Smooth muscle cell of the brain vasculature (primary cell): ENCODE results near the gene CLEC17A.
"Not testable (repeated sequence)": the region's sequence is repeated elsewhere in the genome, so short reads cannot be mapped to it uniquely, and the experiment has no call there.

Source experiments
- DNase-seq: peaks from one replicate; pipeline ENCODE4 v3.0.0-alpha.2; 2012; ENCODE audit warnings: low read depth, low spot score

The CLEC17A gene

GRCh38 chr19:14582894-14583340, at the start of gene CLEC17A:
CLEC17A (plus strand) TSS chr19:14583084; CDS start chr19:14583161, 77 bp downstream.
- DNase-seq: no peak

GRCh38 chr19:14533450-14533849, 49.4 kb upstream of the CLEC17A start:
- DNase-seq: no peak

GRCh38 chr19:14536926-14537692, 45.8 kb upstream of the CLEC17A start:
- DNase-seq: no peak

GRCh38 chr19:14540741-14541525, 42.0 kb upstream of the CLEC17A start:
- no peak for DNase-seq

- DNase-seq: not testable (repeated sequence)
Observed at GRCh38 chr19:14541979-14542378, 40.9 kb upstream of the CLEC17A start.

GRCh38 chr19:14542711-14543328, 40.1 kb upstream of the CLEC17A start:
- no peak for DNase-seq

GRCh38 chr19:14544047-14544446, 38.8 kb upstream of the CLEC17A start:
- DNase-seq: no peak

- DNase-seq: no peak
Observed at GRCh38 chr19:14544977-14545715, 37.7 kb upstream of the CLEC17A start.

GRCh38 chr19:14545716-14546082, 37.2 kb upstream of the CLEC17A start:
- no peak for DNase-seq

GRCh38 chr19:14550201-14550754, 32.6 kb upstream of the CLEC17A start:
- no peak for DNase-seq

GRCh38 chr19:14551134-14552005, 31.5 kb upstream of the CLEC17A start:
- not testable (repeated sequence) for DNase-seq

GRCh38 chr19:14552006-14552360, 30.9 kb upstream of the CLEC17A start:
- not testable (repeated sequence) for DNase-seq

- no peak for DNase-seq
Observed at GRCh38 chr19:14553042-14553938, 29.6 kb upstream of the CLEC17A start.

- DNase-seq: no peak
Observed at GRCh38 chr19:14553939-14554243, 29.0 kb upstream of the CLEC17A start.

GRCh38 chr19:14554382-14554812, 28.5 kb upstream of the CLEC17A start:
- DNase-seq: no peak

GRCh38 chr19:14555918-14556661, 26.8 kb upstream of the CLEC17A start:
- no peak for DNase-seq

- peak; percentile 37 for DNase-seq
Observed at GRCh38 chr19:14556662-14557188, 26.2 kb upstream of the CLEC17A start.

- DNase-seq: no peak
Observed at GRCh38 chr19:14558370-14559066, 24.4 kb upstream of the CLEC17A start.
